ENCODE measurements around the gene FAM222A. TPM values are rescaled to one million over a fixed set of nuclear protein-coding genes. Genes with fewer than 3 reads are reported as not detected.

Gene FAM222A
- total RNA-seq, 1 experiment from 2014 or later = 12.8 TPM

DNA sequence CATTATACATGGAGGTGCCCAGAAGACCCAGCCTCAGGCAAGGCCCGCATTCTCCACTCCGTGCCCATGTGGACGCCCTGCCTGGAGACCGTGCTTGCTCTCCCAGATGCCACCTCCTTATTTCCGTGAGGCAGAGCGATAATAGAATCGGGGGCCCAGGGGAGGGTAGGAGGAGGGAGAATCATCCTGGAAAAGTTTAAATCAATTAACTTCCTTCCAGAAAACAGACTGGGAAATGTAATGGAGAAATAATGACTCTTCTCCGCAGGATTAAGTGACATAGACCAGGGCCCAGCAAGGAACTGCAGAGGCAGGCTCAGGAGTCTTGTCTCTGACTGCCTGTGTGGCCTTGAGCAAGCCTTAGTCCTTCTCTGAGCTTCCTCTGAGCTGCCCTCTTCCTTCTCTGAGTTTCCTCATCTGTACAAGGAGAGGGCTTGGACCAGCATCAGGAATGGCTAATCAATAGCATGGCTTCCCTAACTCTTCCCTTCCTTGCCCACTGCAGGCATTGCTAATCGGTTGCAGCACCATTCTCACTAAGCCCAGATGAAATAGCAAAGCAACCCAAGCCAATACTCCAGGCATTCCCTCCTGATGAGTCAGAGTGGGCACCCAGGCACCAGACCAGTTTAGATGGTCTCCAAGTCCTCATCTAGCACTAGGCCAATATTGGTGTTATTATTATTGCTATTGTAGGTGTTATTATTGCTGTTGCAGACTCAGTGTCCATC, 11.3 kb upstream of the FAM222A start:
- CTCF ChIA-PET = no interaction called here
- Histone ChIP-seq H3K27me3 (ENCODE audit: control insufficient read depth, insufficient read depth, low read length) (no peaks in the 10 kb centered on the region), H3K9me3 (ENCODE audit: control insufficient read depth, insufficient read depth, low read depth, low read length) (no peaks in the 10 kb centered on the region), H3K27ac (ENCODE audit: low read length) (no peak overlapping the region), H3K36me3 (ENCODE audit: control insufficient read depth, insufficient read depth, low read length) (no peaks in the 10 kb centered on the region), H3K4me3 (ENCODE audit: low read depth in 2 of 2, low read length in 2 of 2) (no peak overlapping the region), H3K4me1 (ENCODE audit: control insufficient read depth, insufficient read depth, low read length) (peaks cover 12% of the 10 kb centered on the region)
- POLR2A ChIA-PET = no interaction called here
- no peak for ATAC-seq
- BruUV-seq (replicated peaks) = no TSS peak
- in situ Hi-C loops (cut with HindIII; ENCODE audit: low pct_unique_long_range_greater_than_20kb, low sequenced_read_pairs) = no loop called here
- DNase-seq (ENCODE audit: low read depth, low spot score) = no peak
- TF ChIP-seq CTCF (IDR thresholded peaks at IDR 0.05) (no peak), TCF7L2 (IDR thresholded peaks at IDR 0.05; ENCODE audit: low read depth, low read length) (no peak), SIN3A (IDR thresholded peaks at IDR 0.05; ENCODE audit: borderline replicate concordance, insufficient read depth, low read depth, low read length) (no peak), REST (IDR thresholded peaks at IDR 0.05; ENCODE audit: insufficient read depth in 1 of 2, low read depth in 2 of 2, low read length in 1 of 2) (no peak), POLR2AphosphoS5 (IDR thresholded peaks at IDR 0.05; ENCODE audit: low read depth, low read length) (no peak)
- intact Hi-C loops (cut with micrococcal nuclease; ENCODE audit: unreplicated experiment) = no loop called here

DNA sequence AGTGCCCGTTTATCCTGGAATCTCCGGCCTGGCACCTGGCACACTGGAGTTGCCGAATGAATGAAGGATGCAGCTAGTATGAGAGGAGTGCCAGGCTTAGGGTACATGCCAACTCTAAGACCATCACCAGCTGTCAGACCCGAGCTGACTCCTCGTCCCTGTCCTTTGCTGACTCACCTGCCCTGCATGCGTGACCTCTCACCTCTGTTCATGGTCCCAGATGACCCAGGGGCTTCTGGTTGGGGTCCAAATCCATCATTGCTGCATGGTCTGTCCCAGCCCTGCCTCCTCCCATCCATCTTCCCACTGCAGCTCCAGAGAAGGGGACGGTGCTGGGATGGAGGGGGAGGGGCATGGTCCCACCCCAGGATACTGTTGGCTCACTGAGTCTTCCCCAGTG, 9.9 kb upstream of the FAM222A start:
- Histone ChIP-seq H3K36me3 (ENCODE audit: control insufficient read depth, insufficient read depth, low read length) (no peaks in the 10 kb centered on the region), H3K4me1 (ENCODE audit: control insufficient read depth, insufficient read depth, low read length) (peaks cover 13% of the 10 kb centered on the region), H3K4me3 (ENCODE audit: low read depth in 2 of 2, low read length in 2 of 2) (no peak overlapping the region), H3K27ac (ENCODE audit: low read length) (no peak overlapping the region), H3K27me3 (ENCODE audit: control insufficient read depth, insufficient read depth, low read length) (no peaks in the 10 kb centered on the region), H3K9me3 (ENCODE audit: control insufficient read depth, insufficient read depth, low read depth, low read length) (no peaks in the 10 kb centered on the region)
- in situ Hi-C loops (cut with HindIII; ENCODE audit: low pct_unique_long_range_greater_than_20kb, low sequenced_read_pairs) = no loop called here
- no TSS peak for BruUV-seq (replicated peaks)
- POLR2A ChIA-PET = no interaction called here
- DNase-seq (ENCODE audit: low read depth, low spot score) = no peak
- CTCF ChIA-PET = no interaction called here
- intact Hi-C loops (cut with micrococcal nuclease; ENCODE audit: unreplicated experiment) = no loop called here
- no peak for ATAC-seq
- TF ChIP-seq REST (IDR thresholded peaks at IDR 0.05; ENCODE audit: insufficient read depth in 1 of 2, low read depth in 2 of 2, low read length in 1 of 2) (no peak), POLR2AphosphoS5 (IDR thresholded peaks at IDR 0.05; ENCODE audit: low read depth, low read length) (no peak)
